Fibroblast of lung (primary cell): Measurements from ENCODE around the gene ADAM33.

Experiments
- EZH2 ChIP-seq: IDR thresholded peaks from 2 replicates; pipeline ENCODE4 v1.5.1; 2012; ENCODE audit warnings: low read length, control low read depth, mild to moderate bottlenecking; ENCODE audit errors: missing control alignments
- TF ChIP-seq, protein P1 (sequence below), 2 donors: IDR thresholded peaks in 1 of 2; conservative IDR thresholded peaks in 1 of 2; 1 replicate in 1 of 2; 2 replicates in 1 of 2; pipeline ENCODE4 v1.5.1; 2011 to 2012; ENCODE audit warnings: low read length in 2 of 2, control low read depth in 1 of 2, inconsistent platforms in 1 of 2, low read depth in 1 of 2, mild to moderate bottlenecking in 1 of 2

DNA sequence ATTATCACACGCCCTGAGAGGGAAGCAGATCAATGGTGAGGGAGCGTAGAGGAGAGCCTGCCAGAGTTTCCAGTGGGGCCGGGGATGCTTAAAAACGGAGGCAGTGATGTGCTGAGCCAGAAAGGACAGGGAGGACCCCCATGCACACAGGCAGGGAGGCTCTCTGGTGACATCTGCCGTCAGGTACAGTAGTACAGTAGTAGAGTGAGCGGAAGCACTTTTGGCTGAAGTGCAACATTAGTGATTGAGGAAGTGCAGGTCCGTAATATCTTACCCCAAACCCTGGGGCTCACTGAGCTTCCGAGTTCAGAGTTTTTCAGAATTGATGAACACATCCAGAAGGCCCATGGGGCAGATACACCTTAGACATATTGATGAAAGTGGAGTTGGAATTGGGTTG, 60.7 kb downstream of the ADAM33 start:
- TF ChIP-seq, protein P1, sequence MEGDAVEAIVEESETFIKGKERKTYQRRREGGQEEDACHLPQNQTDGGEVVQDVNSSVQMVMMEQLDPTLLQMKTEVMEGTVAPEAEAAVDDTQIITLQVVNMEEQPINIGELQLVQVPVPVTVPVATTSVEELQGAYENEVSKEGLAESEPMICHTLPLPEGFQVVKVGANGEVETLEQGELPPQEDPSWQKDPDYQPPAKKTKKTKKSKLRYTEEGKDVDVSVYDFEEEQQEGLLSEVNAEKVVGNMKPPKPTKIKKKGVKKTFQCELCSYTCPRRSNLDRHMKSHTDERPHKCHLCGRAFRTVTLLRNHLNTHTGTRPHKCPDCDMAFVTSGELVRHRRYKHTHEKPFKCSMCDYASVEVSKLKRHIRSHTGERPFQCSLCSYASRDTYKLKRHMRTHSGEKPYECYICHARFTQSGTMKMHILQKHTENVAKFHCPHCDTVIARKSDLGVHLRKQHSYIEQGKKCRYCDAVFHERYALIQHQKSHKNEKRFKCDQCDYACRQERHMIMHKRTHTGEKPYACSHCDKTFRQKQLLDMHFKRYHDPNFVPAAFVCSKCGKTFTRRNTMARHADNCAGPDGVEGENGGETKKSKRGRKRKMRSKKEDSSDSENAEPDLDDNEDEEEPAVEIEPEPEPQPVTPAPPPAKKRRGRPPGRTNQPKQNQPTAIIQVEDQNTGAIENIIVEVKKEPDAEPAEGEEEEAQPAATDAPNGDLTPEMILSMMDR (conservative IDR thresholded peaks at IDR 0.05 in 1 of 2, IDR thresholded peaks at IDR 0.05 in 1 of 2; ENCODE audit: low read depth in 1 of 2, low read length in 2 of 2), result no peak
- TF ChIP-seq EZH2, result no peak
